ENCODE measurements around the gene ZNF648. TPM values are rescaled to one million over a fixed set of nuclear protein-coding genes. Genes with fewer than 3 reads are reported as not detected.
A peak's percentile ranks its signal among the peaks of the same experiment; 100 is the strongest.
"Not testable (repeated sequence)": the region's sequence is repeated elsewhere in the genome, so short reads cannot be mapped to it uniquely, and the experiment has no call there.

Gene ZNF648
- total RNA-seq, 1 experiment from 2014 or later, result not detected

DNA sequence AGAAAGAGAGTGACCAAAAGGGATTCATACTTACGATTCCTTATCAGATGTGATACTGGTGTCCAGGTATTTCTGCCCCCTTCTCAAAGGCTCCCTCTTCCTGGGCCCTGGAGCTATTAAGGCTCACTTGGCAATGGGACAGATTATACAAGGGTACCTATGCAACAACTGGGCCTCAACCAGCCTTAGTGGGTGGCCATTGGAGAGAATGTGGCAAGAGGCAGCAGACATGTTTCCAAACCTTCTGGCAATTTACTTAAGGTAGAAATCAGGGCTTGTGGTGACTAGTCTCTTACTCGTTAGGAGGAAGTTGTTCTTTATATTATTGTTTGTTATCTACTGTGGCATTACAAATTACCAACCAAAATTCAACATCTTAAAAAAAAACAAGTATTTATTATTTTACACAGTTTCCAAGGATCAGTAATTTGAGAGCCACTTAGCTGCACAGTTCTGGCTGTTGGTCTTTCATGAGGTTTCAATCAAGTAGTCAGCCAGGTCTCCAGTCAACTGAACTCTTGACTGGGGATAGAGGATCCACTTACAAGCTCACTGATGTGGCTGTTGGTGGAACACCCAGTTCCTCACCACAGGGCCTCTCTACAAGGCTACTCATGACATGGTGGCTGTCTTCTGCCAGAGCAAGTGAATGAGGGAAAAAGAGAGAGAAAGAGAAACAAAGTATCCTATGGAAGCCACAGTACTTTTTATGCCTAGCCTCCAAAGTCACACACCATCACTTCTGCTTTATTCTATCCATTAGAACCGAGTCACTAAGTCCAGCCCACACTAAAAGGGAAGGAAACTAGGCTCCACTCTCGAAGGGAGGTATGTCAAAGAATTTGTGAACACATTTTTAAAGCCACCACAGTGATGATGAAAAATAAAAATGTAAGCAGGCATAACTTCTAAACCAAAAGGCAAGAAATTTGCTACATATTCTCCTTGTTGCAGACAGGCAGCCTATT is 10.7 kb downstream of the ZNF648 start:
- no peaks in the 10 kb centered on the region for H3K36me3 ChIP-seq
- H3K4me3 ChIP-seq, result no peak overlapping the region
- H3K27me3 ChIP-seq, result no peaks in the 10 kb centered on the region
- no peak for DNase-seq
- no peaks in the 10 kb centered on the region for H3K9me3 ChIP-seq

GRCh38 chr1:182048562-182048961 is 12.9 kb downstream of the ZNF648 start:
- no peak overlapping the region for H3K4me3 ChIP-seq
- no peaks in the 10 kb centered on the region for H3K36me3 ChIP-seq
- no peaks in the 10 kb centered on the region for H3K27me3 ChIP-seq
- H3K9me3 ChIP-seq, result 0 out of 2 replicates have a peak, but pooled peaks cover 2% of the 10 kb centered on the region
- no peak for DNase-seq

DNA sequence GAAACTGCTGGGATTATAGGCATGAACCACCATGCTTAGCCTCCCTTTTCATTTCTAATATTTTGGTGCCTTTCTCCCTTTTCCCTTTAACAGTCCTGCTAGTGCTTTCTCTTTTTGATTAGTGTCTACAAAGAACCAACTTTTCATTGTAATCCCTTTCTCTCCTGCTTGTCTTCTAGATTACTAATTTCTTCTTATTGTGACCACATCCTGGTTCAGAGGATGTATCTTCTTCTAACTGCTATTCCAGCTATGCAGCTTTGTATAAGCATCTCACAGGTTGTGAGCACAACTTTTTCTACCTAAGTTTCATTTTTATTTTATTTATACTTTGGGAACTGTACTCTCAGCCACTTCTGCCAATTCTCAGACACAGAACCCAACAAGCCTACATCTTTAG is 14.7 kb downstream of the ZNF648 start:
- Histone ChIP-seq H3K36me3 (no peaks in the 10 kb centered on the region), H3K9me3 (0 out of 2 replicates have a peak, but pooled peaks cover 2% of the 10 kb centered on the region), H3K27me3 (no peaks in the 10 kb centered on the region), H3K4me3 (no peak overlapping the region)
- no peak for DNase-seq

GRCh38 chr1:182045481-182045880 is 16.0 kb downstream of the ZNF648 start:
- H3K36me3 ChIP-seq, H3K9me3 ChIP-seq, H3K4me3 ChIP-seq, H3K27me3 ChIP-seq, DNase-seq: not testable (repeated sequence)

DNA sequence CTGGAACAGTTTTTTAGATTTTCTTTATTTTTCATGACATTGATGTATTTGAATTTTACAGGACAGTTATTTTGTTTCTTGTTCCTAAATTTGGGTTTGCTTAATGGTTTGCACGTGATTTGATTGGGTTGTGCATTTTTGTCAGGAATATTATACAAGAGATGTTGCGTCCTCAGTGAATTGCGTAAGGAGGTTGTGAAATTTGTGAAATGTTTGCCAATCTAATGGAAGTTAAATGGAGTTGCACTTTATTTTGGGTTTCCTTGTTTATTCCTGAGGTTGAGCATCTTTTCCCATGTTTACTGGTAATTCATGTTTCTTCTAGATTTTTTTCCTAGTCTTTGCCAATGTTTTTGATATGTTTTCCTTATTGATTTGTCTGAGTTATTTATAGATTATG is 19.9 kb downstream of the ZNF648 start:
- Histone ChIP-seq H3K36me3 (no peaks in the 10 kb centered on the region), H3K9me3 (peaks cover 8% of the 10 kb centered on the region; the same call in 1 of the 2 replicates), H3K4me3 (no peak overlapping the region), H3K27me3 (no peaks in the 10 kb centered on the region)
- no peak for DNase-seq

DNA sequence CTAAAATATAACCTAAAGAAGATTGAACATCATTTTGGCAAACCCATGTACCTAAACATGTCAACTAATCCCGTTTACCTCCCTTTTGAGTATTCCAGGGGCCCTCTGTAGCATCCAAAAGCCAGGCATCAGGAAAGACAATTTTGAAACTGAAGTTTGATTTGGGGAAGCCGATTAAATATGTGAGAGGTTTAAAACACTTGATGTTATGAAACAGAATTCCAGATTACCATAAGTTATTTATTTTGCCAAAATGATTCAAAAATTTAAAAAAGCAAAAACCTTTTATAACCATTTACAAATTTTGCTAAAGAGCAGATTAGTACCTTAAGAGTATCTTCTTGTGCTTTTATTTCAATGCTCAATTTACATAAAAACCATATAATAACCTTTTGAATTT is 23.3 kb downstream of the ZNF648 start:
- Histone ChIP-seq H3K4me3 (no peak overlapping the region), H3K36me3 (no peaks in the 10 kb centered on the region)
- DNase-seq, result no peak

GRCh38 chr1:182035097-182035770 is 26.3 kb downstream of the ZNF648 start:
- Histone ChIP-seq H3K27me3 (no peaks in the 10 kb centered on the region), H3K4me3 (no peak overlapping the region), H3K36me3 (no peaks in the 10 kb centered on the region), H3K9me3 (peaks cover 6% of the 10 kb centered on the region; the same call in 1 of the 2 replicates)
- DNase-seq, result peak; percentile 5

More for the DNA sequence above, 23.3 kb downstream of the ZNF648 start:
- no peaks in the 10 kb centered on the region for H3K27me3 ChIP-seq
- H3K9me3 ChIP-seq, result peaks cover 6% of the 10 kb centered on the region; the same call in 1 of the 2 replicates

- Histone ChIP-seq H3K9me3 (no peaks in the 10 kb centered on the region), H3K27me3 (peaks cover 2% of the 10 kb centered on the region; the same call in 1 of the 2 replicates), H3K36me3 (no peaks in the 10 kb centered on the region), H3K4me3 (no peak overlapping the region)
- peak; percentile 18 for DNase-seq
These were observed 29.3 kb downstream of the ZNF648 start for GRCh38 chr1:182032251-182032650.

- peak; percentile 98 for DNase-seq
- Histone ChIP-seq H3K4me3 (peak overlapping the region; percentile 63), H3K27me3 (peaks cover 2% of the 10 kb centered on the region; the same call in 1 of the 2 replicates)
These were observed 31.9 kb downstream of the ZNF648 start for GRCh38 chr1:182029379-182030331.

DNA sequence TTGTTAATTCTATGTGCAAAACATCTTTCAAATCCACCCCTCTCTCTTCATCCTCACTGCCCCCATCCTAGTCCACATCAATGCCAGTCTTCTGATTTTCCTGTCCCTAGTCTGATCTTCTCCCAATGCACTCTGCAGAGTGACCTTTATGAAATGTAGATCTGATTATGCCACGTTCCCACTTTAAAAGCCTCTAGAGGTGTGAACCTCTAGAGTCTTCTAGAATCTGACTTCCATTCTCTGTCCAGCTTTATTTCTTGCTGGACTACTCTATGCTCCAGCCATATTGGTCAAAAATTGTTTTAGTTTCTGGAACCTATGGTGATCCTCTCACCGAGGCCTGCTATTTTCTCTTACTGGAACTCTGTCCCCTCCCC is 32.5 kb downstream of the ZNF648 start:
- Histone ChIP-seq H3K9me3 (no peaks in the 10 kb centered on the region), H3K36me3 (no peaks in the 10 kb centered on the region), H3K4me3 (peak overlapping the region; percentile 63), H3K27me3 (peaks cover 2% of the 10 kb centered on the region; the same call in 1 of the 2 replicates)
- no peak for DNase-seq

More at GRCh38 chr1:182029379-182030331, 31.9 kb downstream of the ZNF648 start:
- no peaks in the 10 kb centered on the region for H3K9me3 ChIP-seq
- no peaks in the 10 kb centered on the region for H3K36me3 ChIP-seq

DNA sequence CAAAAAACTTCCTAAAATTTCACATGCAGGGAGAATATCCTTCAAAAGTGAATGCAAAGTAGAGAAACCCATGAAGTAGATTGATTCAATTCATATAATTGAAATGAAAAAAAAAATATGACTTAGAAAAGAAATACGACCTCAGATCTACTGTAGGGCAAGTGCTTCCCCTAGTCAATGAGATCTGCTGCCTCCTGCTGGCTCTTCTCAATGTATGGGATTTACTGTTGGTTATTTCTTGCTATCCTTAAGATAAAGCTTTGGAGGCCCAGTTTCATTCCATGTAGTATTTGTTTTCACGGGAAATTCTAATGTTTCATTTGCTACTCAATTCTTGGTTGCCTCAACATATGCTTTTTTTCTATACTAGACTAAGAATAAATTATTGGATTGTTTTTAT is 46.2 kb downstream of the ZNF648 start:
- Histone ChIP-seq H3K9me3 (peaks cover 3% of the 10 kb centered on the region), H3K4me3 (no peak overlapping the region), H3K27me3 (peaks cover 2% of the 10 kb centered on the region; the same call in 1 of the 2 replicates), H3K36me3 (no peaks in the 10 kb centered on the region)
- DNase-seq, result no peak

- not testable (repeated sequence) for DNase-seq, H3K4me3 ChIP-seq, H3K27me3 ChIP-seq, H3K36me3 ChIP-seq, H3K9me3 ChIP-seq
These were observed 50.6 kb downstream of the ZNF648 start for GRCh38 chr1:182010800-182011370.

GRCh38 chr1:182005398-182005797 is 56.1 kb downstream of the ZNF648 start:
- H3K36me3 ChIP-seq, H3K9me3 ChIP-seq, H3K27me3 ChIP-seq, H3K4me3 ChIP-seq, DNase-seq: not testable (repeated sequence)

- H3K36me3 ChIP-seq, result no peaks in the 10 kb centered on the region
- H3K9me3 ChIP-seq, result no peaks in the 10 kb centered on the region
- H3K27me3 ChIP-seq, result no peaks in the 10 kb centered on the region; the same call in 1 of the 2 replicates
- DNase-seq, result no peak
- no peak overlapping the region for H3K4me3 ChIP-seq
These were observed 56.9 kb downstream of the ZNF648 start for GRCh38 chr1:182004601-182005000.

All from MG63 (cell line).